Thyroid gland (tissue), 4 donors: ENCODE data around the gene ZNF681. TPM values are rescaled to one million over a fixed set of nuclear protein-coding genes. Genes with fewer than 3 reads are reported as not detected.
A peak's percentile ranks its signal among the peaks of the same experiment; 100 is the strongest.

Experiments
- DNase-seq, 2 donors: peaks; one replicate each; pipeline ENCODE4 v3.0.0-alpha.2; 2019
- H3K27ac ChIP-seq, 3 donors: fragments of 200-600 bp; sonication (generic); 1 replicate in 2 of 3; 2 replicates in 1 of 3; pipeline ENCODE4 v1.5.1; 2016 to 2019; ENCODE audit warnings: mild to moderate bottlenecking in 1 of 3, moderate library complexity in 1 of 3
- H3K27me3 ChIP-seq: fragments of 200-600 bp; sonication (generic); one replicate; pipeline ENCODE4 v1.5.1; 2019
- H3K36me3 ChIP-seq, 2 donors: fragments of 200-600 bp; sonication (generic); one replicate each; pipeline ENCODE4 v1.5.1; 2016 to 2019
- H3K4me1 ChIP-seq, 2 donors: fragments of 200-600 bp; sonication (generic); one replicate each; pipeline ENCODE4 v1.5.1; 2017 to 2019
- H3K4me3 ChIP-seq, 3 donors: fragments of 200-600 bp; sonication (generic); replicated peaks in 1 of 3; 1 replicate in 2 of 3; 2 replicates in 1 of 3; pipeline ENCODE4 v1.5.1; 2016; ENCODE audit warnings: mild to moderate bottlenecking in 1 of 3
- H3K9me3 ChIP-seq: fragments of 200-600 bp; sonication (generic); one replicate; pipeline ENCODE4 v1.5.1; 2017
- POLR2A ChIP-seq, 2 donors: fragments of 450-650 bp; IDR thresholded peaks; one replicate each; pipeline ENCODE4 v1.6.1; 2017; ENCODE audit warnings: antibody characterized with exemption in 2 of 2, mild to moderate bottlenecking in 2 of 2, moderate library complexity in 1 of 2
- WGBS, 2 donors: methylation state at CpG; one replicate each; pipeline ENCODE4 v1.1.5; 2017; 5-methylcytosine and 5-hydroxymethylcytosine counted together
- intact Hi-C: fragments of 100-400 bp; cut with DNase I; formaldehyde crosslinking; loops from one replicate; pipeline ENCODE4 v1.15.1; 2023
- total RNA-seq, 4 donors: library from RNA; depleted of rRNA; stranded (reverse); fragments of >200 nt; gene quantifications; one replicate each; pipeline ENCODE4 v1.2.3, GENCODE V29; 2016
- TF ChIP-seq, protein P1 (sequence below), 6 experiments: fragments of 200-600 bp in 3 of 6; fragments of 450-650 bp in 3 of 6; sonication (generic) in 3 of 6; IDR thresholded peaks; one replicate each; pipeline ENCODE4 v1.5.1; 2016 to 2019; ENCODE audit warnings: antibody characterized with exemption in 6 of 6, mild to moderate bottlenecking in 2 of 6, inconsistent platforms in 1 of 6, moderate library complexity in 1 of 6

Gene ZNF681
- 1 to 10 TPM; 1.6 to 4.5 (median 2.0) TPM for total RNA-seq

DNA sequence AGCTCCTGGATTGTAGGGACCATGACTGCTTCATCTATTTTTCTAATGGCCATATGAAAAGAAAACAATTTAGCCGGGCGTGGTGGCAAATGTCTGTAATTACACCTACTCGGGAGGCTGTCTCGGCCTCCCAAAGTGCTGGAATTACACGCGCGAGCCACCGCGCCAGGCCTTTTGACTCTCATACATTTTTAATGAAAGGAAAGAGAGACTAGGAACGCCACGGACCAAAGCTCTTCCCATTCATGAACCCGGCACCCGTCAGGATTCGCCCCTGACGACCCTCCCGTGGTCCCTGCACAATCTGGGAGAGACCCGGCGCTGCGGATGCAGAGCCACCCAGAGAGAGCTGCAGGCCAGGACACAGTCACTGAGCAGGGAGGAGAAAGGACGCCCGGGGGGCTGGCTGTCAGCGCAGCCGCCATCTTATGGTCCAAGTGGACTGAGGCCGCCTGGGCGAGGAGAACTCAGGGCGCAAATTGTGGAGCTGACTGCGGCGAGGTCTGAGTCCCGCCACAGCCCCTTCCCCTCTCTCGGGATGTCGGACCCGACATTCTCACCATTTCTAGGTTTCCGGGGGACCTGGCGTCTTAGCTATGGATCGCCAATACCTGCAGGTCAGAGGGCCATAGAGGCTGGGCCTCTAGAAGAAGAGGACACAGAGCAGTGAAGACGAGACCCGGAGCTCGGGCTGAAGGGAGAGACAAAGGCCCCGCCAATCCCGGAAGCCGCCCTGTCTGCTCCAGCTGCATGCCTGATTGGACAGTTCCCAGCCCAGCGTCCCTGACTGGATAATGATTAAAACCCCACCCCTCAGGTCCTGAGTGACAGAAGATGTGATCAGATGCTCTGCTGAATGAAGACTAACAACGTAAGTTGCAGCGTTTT is at the start of gene ZNF681:
ZNF681 (minus strand) TSS at position 705 of the 888 bp plus-strand sequence; CDS start at position 563, 142 bp downstream.
- intact Hi-C loops, result no loop called here
- DNase-seq, result peak; percentile 91 to 93
- Histone ChIP-seq H3K9me3 (no peaks in the 10 kb centered on the region), H3K36me3 (no peaks in the 10 kb centered on the region), H3K4me3 (peak within 1 kb of the TSS; percentile 33 to 94 (median 55)), H3K4me1 (no peaks in the 10 kb centered on the region), H3K27me3 (no peaks in the 10 kb centered on the region), H3K27ac (peak within 1 kb of the TSS; percentile 11 to 58 (median 51))
- WGBS, 2 donors, result 2 to 3% methylated on average over 31 to 34 of the region's 44 CpGs
- TF ChIP-seq POLR2A (IDR thresholded peaks at IDR 0.05), result peak in 1 of 2 donors; percentile 45
- TF ChIP-seq, protein P1, sequence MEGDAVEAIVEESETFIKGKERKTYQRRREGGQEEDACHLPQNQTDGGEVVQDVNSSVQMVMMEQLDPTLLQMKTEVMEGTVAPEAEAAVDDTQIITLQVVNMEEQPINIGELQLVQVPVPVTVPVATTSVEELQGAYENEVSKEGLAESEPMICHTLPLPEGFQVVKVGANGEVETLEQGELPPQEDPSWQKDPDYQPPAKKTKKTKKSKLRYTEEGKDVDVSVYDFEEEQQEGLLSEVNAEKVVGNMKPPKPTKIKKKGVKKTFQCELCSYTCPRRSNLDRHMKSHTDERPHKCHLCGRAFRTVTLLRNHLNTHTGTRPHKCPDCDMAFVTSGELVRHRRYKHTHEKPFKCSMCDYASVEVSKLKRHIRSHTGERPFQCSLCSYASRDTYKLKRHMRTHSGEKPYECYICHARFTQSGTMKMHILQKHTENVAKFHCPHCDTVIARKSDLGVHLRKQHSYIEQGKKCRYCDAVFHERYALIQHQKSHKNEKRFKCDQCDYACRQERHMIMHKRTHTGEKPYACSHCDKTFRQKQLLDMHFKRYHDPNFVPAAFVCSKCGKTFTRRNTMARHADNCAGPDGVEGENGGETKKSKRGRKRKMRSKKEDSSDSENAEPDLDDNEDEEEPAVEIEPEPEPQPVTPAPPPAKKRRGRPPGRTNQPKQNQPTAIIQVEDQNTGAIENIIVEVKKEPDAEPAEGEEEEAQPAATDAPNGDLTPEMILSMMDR (IDR thresholded peaks at IDR 0.05), result no peak

DNA sequence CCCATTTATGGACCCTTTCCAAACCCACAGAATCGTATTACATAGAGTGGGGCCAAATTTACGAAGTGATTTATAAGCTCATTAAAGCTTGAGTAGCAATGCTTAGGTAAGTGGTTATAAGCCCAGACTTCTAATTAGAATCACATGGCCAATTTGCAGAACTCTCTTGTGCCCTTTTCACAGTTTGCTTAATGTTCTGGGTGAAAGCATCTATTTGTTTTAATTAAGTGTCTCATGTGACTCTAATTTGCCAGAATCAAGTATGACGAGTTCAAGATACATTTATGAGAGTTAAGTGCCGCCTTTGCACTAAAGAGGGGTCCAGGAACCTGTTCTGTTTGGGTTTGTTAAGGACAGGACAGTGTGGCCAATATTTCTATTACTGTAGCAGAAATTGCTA is 46.0 kb upstream of the ZNF681 start:
- Histone ChIP-seq H3K9me3 (no peaks in the 10 kb centered on the region), H3K4me1 (no peaks in the 10 kb centered on the region), H3K4me3 (no peak overlapping the region), H3K36me3 (no peaks in the 10 kb centered on the region), H3K27ac (no peak overlapping the region), H3K27me3 (no peaks in the 10 kb centered on the region)
- WGBS, 2 donors, result 74 to 85% methylated on average over 4 of the region's 4 CpGs
- DNase-seq, result no peak
- TF ChIP-seq, protein P1 (IDR thresholded peaks at IDR 0.05), result no peak
- no peak for TF ChIP-seq POLR2A (IDR thresholded peaks at IDR 0.05)
- intact Hi-C loops, result no loop called here

DNA sequence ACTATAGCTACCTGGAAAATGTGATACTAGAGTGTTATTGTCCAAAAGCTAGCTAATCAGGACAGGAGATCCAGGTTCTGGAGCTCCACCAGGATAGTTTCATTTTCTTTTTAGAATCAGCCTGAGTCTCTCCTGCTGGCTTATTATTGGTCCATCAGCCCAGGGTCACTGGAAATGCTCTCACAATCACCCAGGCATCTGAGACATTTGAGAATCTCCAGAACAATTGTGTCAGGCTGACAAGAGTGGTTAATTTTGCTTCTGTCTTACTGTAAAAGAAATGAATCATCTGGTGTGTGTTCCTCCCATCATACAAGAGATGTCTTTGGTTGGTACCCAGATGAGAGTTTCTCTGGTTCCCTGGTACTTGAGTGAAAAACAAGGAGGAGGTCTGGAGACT is 43.6 kb upstream of the ZNF681 start:
- no peak for DNase-seq
- Histone ChIP-seq H3K4me1 (no peaks in the 10 kb centered on the region), H3K36me3 (no peaks in the 10 kb centered on the region), H3K9me3 (no peaks in the 10 kb centered on the region), H3K4me3 (no peak overlapping the region), H3K27ac (no peak overlapping the region), H3K27me3 (no peaks in the 10 kb centered on the region)
- intact Hi-C loops, result no loop called here
- TF ChIP-seq POLR2A (IDR thresholded peaks at IDR 0.05), result no peak
- TF ChIP-seq, protein P1 (IDR thresholded peaks at IDR 0.05), result no peak

DNA sequence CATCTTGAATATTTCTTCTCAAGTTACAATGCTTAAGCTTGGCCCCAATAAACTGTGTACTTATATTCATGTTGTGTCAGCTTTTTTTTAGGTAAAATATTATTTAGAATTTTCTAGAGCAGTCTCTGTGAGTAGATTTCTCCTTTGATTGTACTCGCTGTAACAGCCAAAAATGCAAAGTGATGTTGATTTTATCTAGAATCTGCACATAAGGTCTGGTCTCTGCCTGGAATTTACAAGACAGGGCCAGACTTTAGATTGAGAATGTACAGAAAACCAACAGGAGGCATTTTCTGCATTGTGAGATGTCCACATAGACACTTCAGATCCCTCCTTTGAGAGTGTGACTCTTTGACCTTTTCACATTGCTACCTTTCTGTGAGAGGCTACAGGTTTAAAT is 43.1 kb upstream of the ZNF681 start:
- Histone ChIP-seq H3K27me3 (no peaks in the 10 kb centered on the region), H3K4me1 (no peaks in the 10 kb centered on the region), H3K9me3 (no peaks in the 10 kb centered on the region), H3K4me3 (no peak overlapping the region), H3K27ac (no peak overlapping the region), H3K36me3 (no peaks in the 10 kb centered on the region)
- no peak for DNase-seq
- TF ChIP-seq, protein P1 (IDR thresholded peaks at IDR 0.05), result no peak
- TF ChIP-seq POLR2A (IDR thresholded peaks at IDR 0.05), result no peak
- intact Hi-C loops, result no loop called here
- WGBS, 2 donors, result 88 to 100% methylated on average over 1 of the region's 1 CpG

DNA sequence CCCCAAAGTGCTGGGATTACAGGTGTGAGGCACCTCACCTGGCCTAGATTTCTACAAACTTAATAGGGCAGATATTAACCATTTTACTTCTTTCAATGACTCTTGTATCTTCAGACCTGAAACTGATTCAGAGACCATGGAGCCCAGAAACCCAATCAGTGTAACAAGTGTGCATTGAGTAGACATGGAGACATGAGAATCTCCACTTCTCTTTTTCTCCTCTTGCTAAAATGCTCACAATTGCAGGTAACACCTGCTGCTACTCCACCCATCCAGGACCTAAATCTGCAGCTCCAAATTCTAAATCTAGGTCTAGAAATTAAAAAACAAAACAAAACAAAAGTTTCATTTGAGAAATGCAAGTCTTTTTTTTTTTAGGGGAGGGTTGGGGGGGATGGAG is 42.2 kb upstream of the ZNF681 start:
- TF ChIP-seq, protein P1 (IDR thresholded peaks at IDR 0.05), result no peak
- TF ChIP-seq POLR2A (IDR thresholded peaks at IDR 0.05), result no peak
- Histone ChIP-seq H3K27ac (no peak overlapping the region), H3K4me1 (no peaks in the 10 kb centered on the region), H3K36me3 (no peaks in the 10 kb centered on the region), H3K4me3 (no peak overlapping the region), H3K9me3 (no peaks in the 10 kb centered on the region), H3K27me3 (no peaks in the 10 kb centered on the region)
- no peak for DNase-seq
- intact Hi-C loops, result no loop called here
